ENCODE measurements around the gene ATG13. TPM values are rescaled to one million over a fixed set of nuclear protein-coding genes. Genes with fewer than 3 reads are reported as not detected.

The ATG13 gene
- polyA plus RNA-seq, 1 of the 3 experiments (the other 2 are of a cell fraction): 39.4 TPM

- WGBS (ENCODE audit: low lambda C conversion rate): 76% methylated on average over 8 of the region's 8 CpGs
- Histone ChIP-seq H3K4me1 (ENCODE audit: control insufficient read depth in 1 of 2, insufficient read depth in 2 of 2, low read depth in 1 of 2, low read length in 1 of 2) (no peaks in the 10 kb centered on the region), H3K79me2 (ENCODE audit: insufficient read depth) (no peaks in the 10 kb centered on the region), H3K27me3 (ENCODE audit: insufficient read depth) (no peaks in the 10 kb centered on the region), H3K27ac (ENCODE audit: low read depth in 2 of 2, low read length in 1 of 2) (no peak overlapping the region), H3K9me3 (no peaks in the 10 kb centered on the region), H3K36me3 (replicated peaks in 1 of 2; ENCODE audit: control insufficient read depth in 1 of 2, insufficient read depth in 2 of 2, low read length in 1 of 2) (no peaks in the 10 kb centered on the region), H3K9ac (no peak overlapping the region), H3K4me3 (ENCODE audit: low read depth in 2 of 2, low read length in 1 of 2) (no peak overlapping the region), H3K9me2 (no peaks in the 10 kb centered on the region), H2AFZ (ENCODE audit: low read depth) (no peak overlapping the region), H3F3A (replicated peaks; ENCODE audit: insufficient read depth) (no peaks in the 10 kb centered on the region), H3K4me2 (no peak overlapping the region), H4K20me1 (ENCODE audit: insufficient read depth) (no peaks in the 10 kb centered on the region)
- ChIA-PET POLR2A (no interaction called here), CTCF (interaction anchor here (1.3 kb wide), 1 partner anchor 13 kb away, joined by 3 read pairs; no protein-coding TSS in a partner anchor)
- no peak for DNase-seq
- TF ChIP-seq USF1 (IDR thresholded peaks at IDR 0.05; ENCODE audit: borderline replicate concordance, low read depth) (no peak), IRF3 (IDR thresholded peaks at IDR 0.05; ENCODE audit: low read depth, low read length) (no peak)
These were observed 106.7 kb downstream of the ATG13 start for GRCh38 chr11:46724088-46724487.

Other genes with a start within 250 kb of the ATG13 start
- 1,545 and 2,395 TPM in 2 replicates for gene MDK, start 235.9 kb upstream of the ATG13 start, polyA plus RNA-seq (2012; rRNA removed)
- gene CHRM4, start 225.8 kb upstream of the ATG13 start, polyA plus RNA-seq (2012; rRNA removed): 0.13 and 0.26 TPM in 2 replicates
- gene AMBRA1, start 23.5 kb upstream of the ATG13 start, polyA plus RNA-seq (2012; rRNA removed): 10.0 and 10.4 TPM in 2 replicates
- gene HARBI1, start 326 bp upstream of the ATG13 start, polyA plus RNA-seq (2012; rRNA removed): 2.4 and 3.3 TPM in 2 replicates
- gene ARHGAP1, start 83.1 kb downstream of the ATG13 start, polyA plus RNA-seq (2012; rRNA removed): 21.3 and 27.1 TPM in 2 replicates
- 5.9 and 7.1 TPM in 2 replicates for gene ZNF408, start 83.5 kb downstream of the ATG13 start, polyA plus RNA-seq (2012; rRNA removed)
- gene F2, start 101.7 kb downstream of the ATG13 start, polyA plus RNA-seq (2012; rRNA removed): 0.07 TPM in 1 of 2 replicates, not detected in the other
- 51.7 and 63.7 TPM in 2 replicates for gene CKAP5, start 228.7 kb downstream of the ATG13 start, polyA plus RNA-seq (2012; rRNA removed)

All from SK-N-SH (cell line).